KOPT-K1 (cell line): ENCODE data around the gene IQSEC1.

Source experiments
- H3K27ac ChIP-seq: fragments of 200-600 bp; sonication (generic); 2 replicates; pipeline ENCODE4 v1.5.1; 2016; ENCODE audit warnings: antibody characterized with exemption, mild to moderate bottlenecking, low read depth, low read length; ENCODE audit not compliant: poor library complexity, severe bottlenecking
- H3K36me3 ChIP-seq: fragments of 200-600 bp; sonication (generic); 2 replicates; pipeline ENCODE4 v1.5.1; 2017; ENCODE audit warnings: antibody characterized with exemption, mild to moderate bottlenecking, low read length, moderate library complexity; ENCODE audit not compliant: insufficient read depth
- H3K9me3 ChIP-seq: fragments of 200-600 bp; sonication (generic); 2 replicates; pipeline ENCODE4 v1.5.1; 2017; ENCODE audit warnings: antibody characterized with exemption, low read length, mild to moderate bottlenecking; ENCODE audit not compliant: insufficient read depth, poor library complexity, severe bottlenecking

IQSEC1 gene

DNA sequence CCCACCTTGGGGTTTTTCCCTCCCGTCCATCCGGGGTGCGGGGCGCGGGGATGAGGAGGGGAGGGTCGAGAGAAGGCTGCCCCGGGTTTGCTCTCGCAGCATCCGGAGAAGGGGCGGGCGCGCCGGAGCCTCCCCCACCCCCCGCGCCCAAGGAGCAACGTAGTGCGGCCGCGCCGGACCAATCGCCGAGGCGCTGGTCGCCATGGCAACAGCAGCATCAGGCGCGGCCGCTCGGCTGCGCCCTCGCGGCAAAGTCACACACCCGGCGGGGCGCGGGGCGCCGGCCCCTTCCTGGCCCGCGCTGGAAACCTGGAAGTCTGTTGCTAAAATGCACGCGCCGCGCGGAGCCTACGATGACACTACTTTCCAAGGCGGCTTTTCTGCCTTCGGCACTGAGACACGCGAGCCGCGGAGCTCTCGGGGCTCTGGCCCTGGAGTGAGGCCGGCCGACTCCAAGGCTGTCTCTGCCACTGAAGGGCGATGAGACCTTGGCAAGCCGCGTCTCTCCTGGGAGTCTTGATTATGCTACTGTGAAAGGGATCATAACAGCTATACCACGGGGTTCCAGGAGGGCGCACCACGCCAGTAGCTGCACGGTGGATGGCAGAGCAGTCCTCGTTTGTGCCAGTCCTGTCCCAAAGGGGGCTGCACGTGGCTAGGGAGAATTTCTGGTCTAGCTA, at the start of gene IQSEC1:
TSS of gene IQSEC1 (minus strand) at position 104 of the 680 bp plus-strand sequence. CDS start 415 bp downstream, outside the sequence.
- H3K27ac ChIP-seq, result peak within 1 kb of the TSS; percentile 100
- no peaks in the 10 kb centered on the region for H3K36me3 ChIP-seq
- no peaks in the 10 kb centered on the region for H3K9me3 ChIP-seq

GRCh38 chr3:13122081-13123012, 49.1 kb upstream of the IQSEC1 start:
- Histone ChIP-seq H3K9me3 (no peaks in the 10 kb centered on the region), H3K36me3 (no peaks in the 10 kb centered on the region), H3K27ac (no peak overlapping the region)

DNA sequence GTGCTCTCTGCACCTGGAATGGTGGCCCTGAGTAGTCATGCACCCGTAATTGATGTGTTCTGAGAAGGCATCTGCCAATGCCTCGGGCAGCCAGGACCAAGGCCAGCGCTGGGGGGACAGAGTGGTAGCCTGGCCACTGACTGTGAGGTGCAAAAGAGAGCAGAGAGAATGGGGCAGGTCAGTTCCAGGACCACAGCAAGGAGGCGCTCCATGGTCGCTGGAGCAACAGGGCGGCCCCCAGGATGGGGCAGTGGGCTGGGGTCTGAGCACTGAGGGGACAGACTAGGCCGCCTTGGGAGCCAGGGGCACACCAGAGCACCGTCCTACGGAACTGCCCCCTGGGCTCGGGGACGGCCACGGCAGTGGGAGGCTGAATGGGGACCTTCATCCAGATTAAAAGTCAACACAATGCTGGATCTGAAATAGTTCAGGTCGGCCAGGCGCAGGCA, 48.3 kb upstream of the IQSEC1 start:
- no peaks in the 10 kb centered on the region for H3K9me3 ChIP-seq
- no peak overlapping the region for H3K27ac ChIP-seq
- H3K36me3 ChIP-seq, result no peaks in the 10 kb centered on the region

GRCh38 chr3:13120928-13121552, 47.8 kb upstream of the IQSEC1 start:
- H3K27ac ChIP-seq, result no peak overlapping the region

DNA sequence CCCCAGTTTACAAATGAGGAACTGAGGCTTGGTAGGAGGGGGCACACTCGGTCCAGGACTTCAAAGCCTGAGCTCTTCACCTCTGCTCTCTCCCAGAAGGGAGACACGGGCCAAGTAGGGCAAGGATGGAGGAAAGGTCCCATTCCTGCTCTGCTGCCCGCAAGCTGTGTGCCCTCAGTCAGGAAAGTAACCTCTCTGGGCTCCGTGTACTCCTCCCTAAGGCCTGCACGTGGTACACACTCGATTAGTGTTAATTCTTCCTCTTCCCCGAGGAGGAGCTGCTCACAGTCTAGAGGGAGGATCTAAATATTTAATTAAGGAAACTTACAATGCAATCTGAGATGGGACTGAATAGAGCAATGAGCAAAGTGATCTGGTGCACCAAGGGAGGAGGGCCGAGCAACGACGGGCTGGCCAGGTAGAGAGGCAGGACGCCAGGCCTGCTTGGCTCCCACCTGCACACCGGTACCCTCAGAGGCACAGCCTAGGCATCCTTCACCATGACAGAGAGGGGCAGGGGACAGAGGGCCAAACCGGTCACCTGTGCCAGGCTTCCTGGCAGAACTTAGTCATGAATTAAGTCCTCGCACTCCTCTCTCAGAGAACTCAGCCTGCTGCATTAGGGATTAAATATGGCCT, 47.2 kb upstream of the IQSEC1 start:
- Histone ChIP-seq H3K36me3 (no peaks in the 10 kb centered on the region), H3K27ac (no peak overlapping the region)

More at GRCh38 chr3:13120928-13121552, 47.8 kb upstream of the IQSEC1 start:
- Histone ChIP-seq H3K36me3 (no peaks in the 10 kb centered on the region), H3K9me3 (no peaks in the 10 kb centered on the region)

GRCh38 chr3:13119471-13120220, 46.4 kb upstream of the IQSEC1 start:
- no peaks in the 10 kb centered on the region for H3K9me3 ChIP-seq
- no peaks in the 10 kb centered on the region for H3K36me3 ChIP-seq
- no peak overlapping the region for H3K27ac ChIP-seq

More for the DNA sequence above, 47.2 kb upstream of the IQSEC1 start:
- no peaks in the 10 kb centered on the region for H3K9me3 ChIP-seq

DNA sequence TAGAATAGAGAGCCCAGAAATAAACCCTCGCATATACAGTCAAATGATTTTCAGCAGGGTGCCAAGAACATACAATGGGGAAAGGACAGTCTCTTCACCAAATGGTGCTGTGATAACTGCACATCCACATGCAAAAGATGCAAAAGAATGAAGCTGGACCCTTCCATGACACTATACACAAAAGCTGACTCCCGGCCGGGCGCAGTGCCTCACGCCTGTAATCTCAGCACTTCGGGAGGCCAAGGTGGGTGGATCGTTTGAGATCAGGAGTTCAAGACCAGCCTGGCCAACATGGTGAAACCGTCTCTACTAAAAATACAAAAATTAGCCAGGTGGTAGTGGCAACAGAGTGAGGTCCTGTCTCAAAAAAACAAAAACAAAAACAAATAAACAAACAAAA, 43.2 kb upstream of the IQSEC1 start:
- H3K9me3 ChIP-seq, result no peaks in the 10 kb centered on the region
- no peak overlapping the region for H3K27ac ChIP-seq

GRCh38 chr3:13115991-13116390, 42.8 kb upstream of the IQSEC1 start:
- Histone ChIP-seq H3K27ac (no peak overlapping the region), H3K36me3 (no peaks in the 10 kb centered on the region), H3K9me3 (no peaks in the 10 kb centered on the region)

More for the DNA sequence above, 43.2 kb upstream of the IQSEC1 start:
- no peaks in the 10 kb centered on the region for H3K36me3 ChIP-seq

DNA sequence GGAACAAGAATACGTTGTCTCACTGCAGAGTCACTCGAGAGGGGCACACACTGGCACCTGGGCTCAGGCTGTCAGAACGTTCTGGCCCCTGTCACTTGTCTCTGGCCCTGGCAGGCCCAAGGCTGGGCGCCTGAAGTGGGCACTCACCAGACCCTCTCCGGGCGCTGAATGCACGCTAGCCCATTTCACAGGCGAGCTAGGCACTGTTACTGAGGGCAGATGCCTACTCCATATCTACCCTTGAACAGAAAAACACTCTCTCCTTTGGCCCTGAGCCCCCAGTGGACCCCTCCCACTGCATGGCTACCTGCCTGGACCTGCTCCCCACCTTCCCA, 42.3 kb upstream of the IQSEC1 start:
- Histone ChIP-seq H3K9me3 (no peaks in the 10 kb centered on the region), H3K36me3 (no peaks in the 10 kb centered on the region), H3K27ac (no peak overlapping the region)

GRCh38 chr3:13114811-13115575, 41.8 kb upstream of the IQSEC1 start:
- Histone ChIP-seq H3K27ac (no peak overlapping the region), H3K36me3 (no peaks in the 10 kb centered on the region), H3K9me3 (no peaks in the 10 kb centered on the region)

GRCh38 chr3:13113346-13114330, 40.4 kb upstream of the IQSEC1 start:
- H3K9me3 ChIP-seq, result no peaks in the 10 kb centered on the region
- no peaks in the 10 kb centered on the region for H3K36me3 ChIP-seq
- H3K27ac ChIP-seq, result no peak overlapping the region

- Histone ChIP-seq H3K9me3 (no peaks in the 10 kb centered on the region), H3K36me3 (no peaks in the 10 kb centered on the region), H3K27ac (no peak overlapping the region)
Observed at GRCh38 chr3:13112521-13113345, 39.5 kb upstream of the IQSEC1 start.
